NCI-H69 (cell line): Measurements from ENCODE around the gene LCN2.
"Not testable (repeated sequence)": the region's sequence is repeated elsewhere in the genome, so short reads cannot be mapped to it uniquely, and the experiment has no call there.

ENCODE experiments used
- DNase-seq: peaks from one replicate; lab custom pipeline; 2025; lab: John Stamatoyannopoulos, UW

LCN2 gene

GRCh38 chr9:128128836-128129590 is 20.2 kb upstream of the LCN2 start:
- DNase-seq: peak; percentile 37

GRCh38 chr9:128129976-128130590 is 19.2 kb upstream of the LCN2 start:
- DNase-seq: not testable (repeated sequence)

GRCh38 chr9:128130651-128131050 is 18.6 kb upstream of the LCN2 start:
- DNase-seq: not testable (repeated sequence)

GRCh38 chr9:128131346-128131745 is 17.9 kb upstream of the LCN2 start:
- DNase-seq: not testable (repeated sequence)

GRCh38 chr9:128132139-128132538 is 17.1 kb upstream of the LCN2 start:
- peak; percentile 81 for DNase-seq

- DNase-seq: not testable (repeated sequence)
Measured at GRCh38 chr9:128135561-128135960, 13.7 kb upstream of the LCN2 start.

- no peak for DNase-seq
Measured at GRCh38 chr9:128136816-128137793, 12.1 kb upstream of the LCN2 start.

GRCh38 chr9:128138001-128138400 is 11.3 kb upstream of the LCN2 start:
- DNase-seq: peak; percentile 47

- DNase-seq: peak; percentile 45
Measured at GRCh38 chr9:128139621-128140020, 9.6 kb upstream of the LCN2 start.

- no peak for DNase-seq
Measured at GRCh38 chr9:128141604-128142003, 7.6 kb upstream of the LCN2 start.

GRCh38 chr9:128142061-128142460 is 7.2 kb upstream of the LCN2 start:
- DNase-seq: no peak

GRCh38 chr9:128142596-128142995 is 6.7 kb upstream of the LCN2 start:
- no peak for DNase-seq

- no peak for DNase-seq
Measured at GRCh38 chr9:128143525-128144238, 5.6 kb upstream of the LCN2 start.

GRCh38 chr9:128144239-128145181 is 4.7 kb upstream of the LCN2 start:
- DNase-seq: no peak

- no peak for DNase-seq
Measured at GRCh38 chr9:128145536-128145935, 3.7 kb upstream of the LCN2 start.

GRCh38 chr9:128145951-128146351 is 3.3 kb upstream of the LCN2 start:
- peak; percentile 34 for DNase-seq

GRCh38 chr9:128146591-128147120 is 2.6 kb upstream of the LCN2 start:
- DNase-seq: no peak

GRCh38 chr9:128148509-128149000 is 698 bp upstream of the LCN2 start:
- DNase-seq: no peak

- no peak for DNase-seq
Measured at GRCh38 chr9:128149951-128150593, 819 bp downstream of the LCN2 start.
